Prostate gland (tissue), 2 donors: ENCODE results near the gene IGF1R. TPM values are rescaled to one million over a fixed set of nuclear protein-coding genes. Genes with fewer than 3 reads are reported as not detected.
A peak's percentile ranks its signal among the peaks of the same experiment; 100 is the strongest.

Experiments
- DNase-seq: peaks from one replicate; pipeline ENCODE4 v3.0.0-alpha.2; 2019; ENCODE audit warnings: low spot score
- H3K27ac ChIP-seq, 2 donors: fragments of 200-600 bp; sonication (generic); 2 replicates each; pipeline ENCODE4 v1.5.1; 2017 to 2019
- H3K27me3 ChIP-seq: fragments of 200-600 bp; sonication (generic); replicated peaks from 2 replicates; pipeline ENCODE4 v1.5.1; 2019; ENCODE audit not compliant: insufficient read depth
- H3K36me3 ChIP-seq, 2 donors: fragments of 200-600 bp; sonication (generic); 1 replicate in 1 of 2; 2 replicates in 1 of 2; pipeline versions ENCODE4 v1.5.1 to v1.8.1; 2017 to 2019
- H3K4me1 ChIP-seq: fragments of 200-600 bp; sonication (generic); replicated peaks from 2 replicates; pipeline ENCODE4 v1.5.1; 2019
- H3K4me3 ChIP-seq, 2 donors: fragments of 200-600 bp; sonication (generic); 2 replicates each; pipeline ENCODE4 v1.5.1; 2017 to 2019
- H3K9me3 ChIP-seq: fragments of 200-600 bp; sonication (generic); 2 replicates; pipeline ENCODE4 v1.5.1; 2017
- POLR2A ChIP-seq: fragments of 450-650 bp; IDR thresholded peaks from one replicate; pipeline ENCODE4 v1.6.1; 2016; ENCODE audit warnings: antibody characterized with exemption, mild to moderate bottlenecking
- POLR2AphosphoS5 ChIP-seq: sonication (generic); formaldehyde crosslinking; IDR thresholded peaks from one replicate; pipeline ENCODE4 v1.6.1; 2017; ENCODE audit warnings: antibody characterized with exemption
- WGBS: methylation state at CpG from one replicate; pipeline ENCODE4 v1.1.5; 2018; 5-methylcytosine and 5-hydroxymethylcytosine counted together
- intact Hi-C: fragments of 100-400 bp; cut with DNase I; formaldehyde crosslinking; loops from one replicate; pipeline ENCODE4 v1.14.2; 2022
- total RNA-seq, 2 donors: library from RNA; depleted of rRNA; stranded (reverse); fragments of >200 nt; gene quantifications; one replicate each; pipeline ENCODE4 v1.1.0, GENCODE V29; 2016
- TF ChIP-seq, protein P1 (sequence below), 4 experiments: fragments of 200-600 bp in 2 of 4; fragments of 450-650 bp in 2 of 4; sonication (generic) in 2 of 4; IDR thresholded peaks; 1 replicate in 3 of 4; 2 replicates in 1 of 4; pipeline ENCODE4 v1.5.1; 2016 to 2019; ENCODE audit warnings: antibody characterized with exemption in 4 of 4, mild to moderate bottlenecking in 2 of 4, moderate library complexity in 2 of 4

The IGF1R gene
- total RNA-seq, 2 donors from 2014 or later = 190 to 216 TPM

DNA sequence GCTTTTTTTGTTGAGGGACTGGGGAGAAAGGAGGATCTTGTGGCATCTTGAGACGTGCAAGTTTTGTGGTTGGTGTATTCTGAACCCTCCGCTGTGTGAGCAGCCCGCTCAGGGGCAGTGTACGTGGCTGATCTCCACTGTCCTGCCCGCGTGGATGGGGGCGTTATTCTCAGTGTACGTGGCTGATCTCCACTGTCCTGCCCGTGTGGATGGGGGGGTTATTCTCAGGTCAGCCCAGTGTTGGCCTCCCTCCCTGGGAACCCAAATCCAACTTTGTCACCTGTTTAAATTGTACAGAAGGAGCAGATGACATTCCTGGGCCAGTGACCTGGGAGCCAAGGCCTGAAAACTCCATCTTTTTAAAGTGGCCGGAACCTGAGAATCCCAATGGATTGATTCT lies 275.2 kb downstream of the IGF1R start:
- Histone ChIP-seq H3K27ac (peak overlapping the region; percentile 29 to 60), H3K9me3 (no peaks in the 10 kb centered on the region), H3K27me3 (no peaks in the 10 kb centered on the region), H3K36me3 (peaks cover 0 to 6% of the 10 kb centered on the region in 2 donors), H3K4me3 (no peak overlapping the region), H3K4me1 (peaks cover 6% of the 10 kb centered on the region)
- no peak for DNase-seq
- WGBS = 56% methylated on average over 10 of the region's 10 CpGs
- no peak for TF ChIP-seq POLR2A
- TF ChIP-seq, protein P1, sequence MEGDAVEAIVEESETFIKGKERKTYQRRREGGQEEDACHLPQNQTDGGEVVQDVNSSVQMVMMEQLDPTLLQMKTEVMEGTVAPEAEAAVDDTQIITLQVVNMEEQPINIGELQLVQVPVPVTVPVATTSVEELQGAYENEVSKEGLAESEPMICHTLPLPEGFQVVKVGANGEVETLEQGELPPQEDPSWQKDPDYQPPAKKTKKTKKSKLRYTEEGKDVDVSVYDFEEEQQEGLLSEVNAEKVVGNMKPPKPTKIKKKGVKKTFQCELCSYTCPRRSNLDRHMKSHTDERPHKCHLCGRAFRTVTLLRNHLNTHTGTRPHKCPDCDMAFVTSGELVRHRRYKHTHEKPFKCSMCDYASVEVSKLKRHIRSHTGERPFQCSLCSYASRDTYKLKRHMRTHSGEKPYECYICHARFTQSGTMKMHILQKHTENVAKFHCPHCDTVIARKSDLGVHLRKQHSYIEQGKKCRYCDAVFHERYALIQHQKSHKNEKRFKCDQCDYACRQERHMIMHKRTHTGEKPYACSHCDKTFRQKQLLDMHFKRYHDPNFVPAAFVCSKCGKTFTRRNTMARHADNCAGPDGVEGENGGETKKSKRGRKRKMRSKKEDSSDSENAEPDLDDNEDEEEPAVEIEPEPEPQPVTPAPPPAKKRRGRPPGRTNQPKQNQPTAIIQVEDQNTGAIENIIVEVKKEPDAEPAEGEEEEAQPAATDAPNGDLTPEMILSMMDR (IDR thresholded peaks at IDR 0.05) = no peak
- TF ChIP-seq POLR2AphosphoS5 = no peak
- intact Hi-C loops = loop anchor here (10.0 kb wide), 1 partner anchor 131 kb away; no protein-coding TSS in a partner anchor

- H3K9me3 ChIP-seq = no peaks in the 10 kb centered on the region
- peaks cover 0 to 6% of the 10 kb centered on the region in 2 donors for H3K36me3 ChIP-seq
- 33% methylated on average over 11 of the region's 11 CpGs for WGBS
- no peak for TF ChIP-seq POLR2AphosphoS5
- TF ChIP-seq, protein P1 (IDR thresholded peaks at IDR 0.05) = no peak
- TF ChIP-seq POLR2A = no peak
- peak; percentile 40 for DNase-seq
- peak overlapping the region; percentile 60 to 62 for H3K27ac ChIP-seq
- H3K4me1 ChIP-seq = peaks cover 6% of the 10 kb centered on the region
- no peaks in the 10 kb centered on the region for H3K27me3 ChIP-seq
- H3K4me3 ChIP-seq = no peak overlapping the region
- intact Hi-C loops = loop anchor here (10.0 kb wide), 1 partner anchor 130 kb away; no protein-coding TSS in a partner anchor
Measured at GRCh38 chr15:98924401-98925049, 276.2 kb downstream of the IGF1R start.

DNA sequence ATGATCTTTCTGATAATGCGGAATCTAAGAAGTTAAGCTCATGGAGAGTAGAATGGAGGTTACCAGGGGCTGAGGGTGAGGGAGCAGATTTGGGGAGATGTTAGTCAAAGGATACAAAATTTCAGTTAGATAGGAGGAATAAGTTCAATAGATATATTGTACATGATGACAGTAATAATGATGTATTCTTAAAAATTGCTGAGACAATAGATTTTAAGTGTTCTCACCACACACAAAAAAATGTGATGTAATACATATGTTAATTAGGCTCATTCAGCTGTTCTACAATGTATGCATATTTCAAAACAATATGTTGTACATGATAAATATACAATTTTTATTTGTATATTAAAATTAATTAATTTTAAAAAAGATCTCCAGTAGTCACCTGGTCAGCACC lies 277.9 kb downstream of the IGF1R start:
- Histone ChIP-seq H3K9me3 (no peaks in the 10 kb centered on the region), H3K27me3 (no peaks in the 10 kb centered on the region), H3K4me3 (no peak overlapping the region), H3K36me3 (peaks cover 0 to 6% of the 10 kb centered on the region in 2 donors), H3K4me1 (peaks cover 6% of the 10 kb centered on the region), H3K27ac (no peak overlapping the region)
- no peak for DNase-seq
- 100% methylated on average over 1 of the region's 1 CpG for WGBS
- TF ChIP-seq, protein P1 (IDR thresholded peaks at IDR 0.05) = no peak
- TF ChIP-seq POLR2A (no peak), POLR2AphosphoS5 (no peak)
- intact Hi-C loops = loop anchor here (10.0 kb wide), 1 partner anchor 129 kb away; no protein-coding TSS in a partner anchor

- Histone ChIP-seq H3K4me1 (peaks cover 6% of the 10 kb centered on the region), H3K27ac (peak overlapping the region; percentile 50 to 53), H3K27me3 (no peaks in the 10 kb centered on the region), H3K9me3 (no peaks in the 10 kb centered on the region), H3K4me3 (no peak overlapping the region), H3K36me3 (peaks cover 0 to 6% of the 10 kb centered on the region in 2 donors)
- 18% methylated on average over 3 of the region's 3 CpGs for WGBS
- DNase-seq = no peak
- TF ChIP-seq POLR2A = no peak
- intact Hi-C loops = loop anchor here (10.0 kb wide), 1 partner anchor 128 kb away; no protein-coding TSS in a partner anchor
Measured at GRCh38 chr15:98927022-98927421, 278.7 kb downstream of the IGF1R start.

DNA sequence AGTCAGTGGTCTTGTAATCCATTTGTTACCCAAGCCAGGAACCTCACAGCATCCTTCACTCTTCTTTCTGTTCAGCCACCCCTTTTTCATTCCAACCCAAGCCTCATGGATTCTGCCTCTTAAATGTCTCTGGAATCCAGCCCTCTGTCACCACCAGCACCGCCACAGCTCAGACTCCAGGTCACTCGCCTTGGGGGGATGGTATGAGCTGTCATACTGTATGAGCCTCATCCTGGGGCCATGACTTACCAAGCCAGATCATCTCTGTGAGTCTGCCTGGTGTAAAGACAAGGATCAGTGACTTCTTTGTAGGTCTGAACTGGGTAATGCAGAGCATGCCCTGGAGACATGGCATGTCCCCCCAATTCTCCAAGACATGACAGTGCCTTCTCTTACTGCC lies 279.7 kb downstream of the IGF1R start:
- Histone ChIP-seq H3K27me3 (no peaks in the 10 kb centered on the region), H3K4me3 (no peak overlapping the region), H3K27ac (peak overlapping the region; percentile 50 to 53), H3K9me3 (no peaks in the 10 kb centered on the region), H3K36me3 (no peaks in the 10 kb centered on the region), H3K4me1 (peaks cover 6% of the 10 kb centered on the region)
- WGBS = 74% methylated on average over 2 of the region's 2 CpGs
- intact Hi-C loops = loop anchor here (10.0 kb wide), 1 partner anchor 127 kb away; no protein-coding TSS in a partner anchor
- TF ChIP-seq POLR2A (no peak), POLR2AphosphoS5 (no peak)
- TF ChIP-seq, protein P1 (IDR thresholded peaks at IDR 0.05) = no peak
- no peak for DNase-seq
